GM23248 (cell line): ENCODE results near the gene RBFOX2.

ENCODE experiments used
- EZH2 ChIP-seq: fragments of 200-600 bp; sonication (generic); IDR thresholded peaks from 2 replicates; pipeline ENCODE4 v1.6.1; 2018; ENCODE audit warnings: antibody characterized with exemption, mild to moderate bottlenecking; ENCODE audit not compliant: insufficient read depth, poor library complexity, severe bottlenecking
- EZH2phosphoT487 ChIP-seq: fragments of 200-600 bp; sonication (generic); IDR thresholded peaks from 2 replicates; pipeline ENCODE4 v1.6.1; 2018; ENCODE audit warnings: antibody characterized with exemption, moderate library complexity, mild to moderate bottlenecking, low read depth; ENCODE audit not compliant: insufficient read depth

DNA sequence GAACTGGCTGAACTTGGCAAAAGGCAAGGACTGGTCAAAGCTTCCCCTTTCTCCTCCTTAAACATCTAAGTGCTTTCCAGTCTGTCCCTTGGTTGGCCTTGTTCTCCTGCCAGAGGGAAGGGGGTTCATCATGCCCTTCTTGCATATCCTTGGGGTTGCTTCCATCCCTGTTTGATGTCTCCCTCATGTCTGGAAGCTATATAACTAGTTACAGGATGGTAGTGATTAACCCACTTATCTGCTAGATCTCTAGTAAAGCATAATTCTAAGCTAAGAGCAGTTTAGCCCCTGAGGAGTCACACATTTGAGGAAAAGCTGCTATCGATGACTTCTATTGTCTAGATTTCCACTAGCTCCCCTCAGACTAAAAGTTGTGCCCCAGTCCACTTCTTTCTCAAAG lies 288.0 kb downstream of the RBFOX2 start:
- TF ChIP-seq EZH2phosphoT487 = no peak
- TF ChIP-seq EZH2 = no peak
